Prostate gland (tissue), 2 donors: ENCODE results near the gene CACNA1A.

Experiments used
- POLR2A ChIP-seq: fragments of 450-650 bp; IDR thresholded peaks from one replicate; pipeline ENCODE4 v1.6.1; 2016; ENCODE audit warnings: antibody characterized with exemption, mild to moderate bottlenecking
- POLR2AphosphoS5 ChIP-seq: sonication (generic); formaldehyde crosslinking; IDR thresholded peaks from one replicate; pipeline ENCODE4 v1.6.1; 2017; ENCODE audit warnings: antibody characterized with exemption
- TF ChIP-seq, protein P1 (sequence below), 4 experiments: fragments of 200-600 bp in 2 of 4; fragments of 450-650 bp in 2 of 4; sonication (generic) in 2 of 4; IDR thresholded peaks; 1 replicate in 3 of 4; 2 replicates in 1 of 4; pipeline ENCODE4 v1.5.1; 2016 to 2019; ENCODE audit warnings: antibody characterized with exemption in 4 of 4, mild to moderate bottlenecking in 2 of 4, moderate library complexity in 2 of 4

DNA sequence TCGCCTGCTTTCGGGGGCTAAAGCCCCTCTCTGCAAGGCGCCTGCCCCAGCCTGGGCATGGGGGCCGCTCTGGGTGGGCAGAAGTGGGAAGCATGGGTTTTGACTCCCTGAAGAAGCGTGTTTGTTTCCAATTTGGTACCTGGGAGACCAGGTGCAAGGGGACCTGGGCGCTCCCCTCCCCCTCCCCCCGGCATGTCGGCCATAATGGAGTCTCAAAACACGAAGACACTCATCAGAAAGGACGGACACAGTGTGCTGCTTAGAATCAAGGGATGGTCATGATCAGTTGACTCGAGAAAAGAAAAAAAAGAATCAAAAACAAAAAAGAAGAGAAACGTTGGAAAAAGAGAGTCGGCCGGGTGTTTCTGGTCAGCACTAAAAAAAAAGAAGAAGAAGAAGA lies 279.3 kb downstream of the CACNA1A start:
- TF ChIP-seq, protein P1, sequence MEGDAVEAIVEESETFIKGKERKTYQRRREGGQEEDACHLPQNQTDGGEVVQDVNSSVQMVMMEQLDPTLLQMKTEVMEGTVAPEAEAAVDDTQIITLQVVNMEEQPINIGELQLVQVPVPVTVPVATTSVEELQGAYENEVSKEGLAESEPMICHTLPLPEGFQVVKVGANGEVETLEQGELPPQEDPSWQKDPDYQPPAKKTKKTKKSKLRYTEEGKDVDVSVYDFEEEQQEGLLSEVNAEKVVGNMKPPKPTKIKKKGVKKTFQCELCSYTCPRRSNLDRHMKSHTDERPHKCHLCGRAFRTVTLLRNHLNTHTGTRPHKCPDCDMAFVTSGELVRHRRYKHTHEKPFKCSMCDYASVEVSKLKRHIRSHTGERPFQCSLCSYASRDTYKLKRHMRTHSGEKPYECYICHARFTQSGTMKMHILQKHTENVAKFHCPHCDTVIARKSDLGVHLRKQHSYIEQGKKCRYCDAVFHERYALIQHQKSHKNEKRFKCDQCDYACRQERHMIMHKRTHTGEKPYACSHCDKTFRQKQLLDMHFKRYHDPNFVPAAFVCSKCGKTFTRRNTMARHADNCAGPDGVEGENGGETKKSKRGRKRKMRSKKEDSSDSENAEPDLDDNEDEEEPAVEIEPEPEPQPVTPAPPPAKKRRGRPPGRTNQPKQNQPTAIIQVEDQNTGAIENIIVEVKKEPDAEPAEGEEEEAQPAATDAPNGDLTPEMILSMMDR (IDR thresholded peaks at IDR 0.05), result no peak
- TF ChIP-seq POLR2A, result no peak
- TF ChIP-seq POLR2AphosphoS5, result no peak
